ENCODE measurements around the gene PDGFRB.

GRCh38 chr5:150075233-150075632 is 80.4 kb downstream of the PDGFRB start:
- TF ChIP-seq POLR2A (IDR thresholded peaks at IDR 0.05) (no peak), CTCF (IDR thresholded peaks at IDR 0.05) (no peak)

Measured in right lobe of liver (tissue), 4 donors.